K562 (cell line): ENCODE data around the gene CDAN1. TPM values are rescaled to one million over a fixed set of nuclear protein-coding genes. Genes with fewer than 3 reads are reported as not detected.

Experiments
- ATAC-seq: fragments of 200-7000 bp; cut with Tn5 transposase; 3 replicates; pipeline ENCODE4 v1.9.1; 2020; ENCODE audit warnings: moderate library complexity
- BruUV-seq: library from RNA; stranded (reverse); fragments of 400-500 nt; replicated peaks from 2 replicates; lab custom pipeline; 2021; lab: Mats Ljungman, UMichigan
- CTCF ChIA-PET: fragments of 300-600 bp; formaldehyde crosslinking; extraction: SDS; loops from one replicate; lab custom pipeline; 2021; ENCODE audit warnings: low intra/inter-chr PET ratio; lab: Yijun Ruan, JAX
- POLR2A ChIA-PET: fragments of 300-600, 350-650 bp; sonication (Branson Sonifier 250); formaldehyde crosslinking; extraction: SDS; loops from one replicate; lab custom pipeline; 2021; ENCODE audit warnings: antibody characterized with exemption, inconsistent platforms; lab: Yijun Ruan, JAX
- DNase-seq, 4 experiments: peaks; one replicate each; pipeline versions ENCODE4 v3.0.0 to v3.0.0-alpha.2; 2011 to 2018; ENCODE audit warnings: low spot score in 3 of 4, mixed read lengths in 3 of 4; ENCODE audit errors: extremely low read depth in 1 of 4
- FAIRE-seq: peaks from 2 replicates; lab custom pipeline; 2011; peaks lifted over from hg19 to GRCh38; lab: Jason Lieb, UNC
- H2AFZ ChIP-seq: 2 replicates; pipeline ENCODE4 v1.6.0; 2011; ENCODE audit warnings: low read depth, low read length, control low read depth, inconsistent platforms
- H3K27ac ChIP-seq: fragments of 200-600 bp; 3 replicates; pipeline ENCODE4 v1.8.0; 2011; ENCODE audit warnings: low read depth, mild to moderate bottlenecking, control low read depth, inconsistent platforms, low read length, moderate library complexity, mixed read lengths; ENCODE audit errors: extremely low read depth
- H3K27me3 ChIP-seq, 2 experiments: fragments of 300-600 bp in 1 of 2; 2 replicates in 1 of 2; 3 replicates in 1 of 2; pipeline versions ENCODE4 v1.6.0 to v1.8.0; 2011; ENCODE audit warnings: inconsistent platforms in 2 of 2, low read length in 2 of 2, mild to moderate bottlenecking in 1 of 2, mixed read lengths in 1 of 2, moderate library complexity in 1 of 2; ENCODE audit not compliant: control insufficient read depth in 2 of 2, insufficient read depth in 2 of 2
- H3K36me3 ChIP-seq: fragments of 300-600 bp; 3 replicates; pipeline ENCODE4 v1.8.0; 2011; ENCODE audit warnings: mild to moderate bottlenecking, low read length, inconsistent platforms; ENCODE audit not compliant: control insufficient read depth, insufficient read depth
- H3K4me1 ChIP-seq, 2 experiments: fragments of 200-600 bp in 1 of 2; replicated peaks in 1 of 2; 2 replicates in 1 of 2; 3 replicates in 1 of 2; pipeline versions ENCODE4 v1.5.1 to v1.8.0; 2011; ENCODE audit warnings: inconsistent platforms in 2 of 2, low read length in 2 of 2, mild to moderate bottlenecking in 1 of 2, mixed read lengths in 1 of 2, moderate library complexity in 1 of 2; ENCODE audit not compliant: control insufficient read depth in 2 of 2, insufficient read depth in 2 of 2
- H3K4me2 ChIP-seq: 2 replicates; pipeline ENCODE4 v1.6.1; 2011; ENCODE audit warnings: low read length, control low read depth, inconsistent platforms, mixed read lengths; ENCODE audit not compliant: insufficient read depth
- H3K4me3 ChIP-seq: fragments of 200-600 bp; sonication (generic), shearing (Covaris generic); 2 replicates; pipeline ENCODE4 v1.5.1; 2016; ENCODE audit warnings: control low read depth, inconsistent platforms
- H3K79me2 ChIP-seq: fragments of 200-600 bp; 3 replicates; pipeline ENCODE4 v1.8.0; 2011; ENCODE audit warnings: low read length, inconsistent platforms; ENCODE audit not compliant: control insufficient read depth, insufficient read depth
- H3K9ac ChIP-seq, 2 experiments: 2 replicates each; pipeline versions ENCODE4 v1.6.0 to v1.6.1; 2011; ENCODE audit warnings: low read depth in 2 of 2, low read length in 2 of 2, control low read depth in 1 of 2, inconsistent platforms in 1 of 2, mild to moderate bottlenecking in 1 of 2, mixed read lengths in 1 of 2; ENCODE audit not compliant: insufficient read depth in 1 of 2
- H3K9me1 ChIP-seq: one replicate; pipeline ENCODE4 v1.6.0; 2011; ENCODE audit warnings: inconsistent platforms, mild to moderate bottlenecking, low read length, moderate library complexity; ENCODE audit not compliant: control insufficient read depth, insufficient read depth
- H3K9me3 ChIP-seq: replicated peaks from 2 replicates; pipeline ENCODE4 v1.5.1; 2011; ENCODE audit warnings: low read depth, low read length, inconsistent platforms; ENCODE audit not compliant: control insufficient read depth, insufficient read depth
- H4K20me1 ChIP-seq: replicated peaks from 2 replicates; pipeline ENCODE4 v1.6.1; 2011; ENCODE audit warnings: low read length, inconsistent platforms, mixed read lengths; ENCODE audit not compliant: control insufficient read depth, insufficient read depth
- CAMTA2 ChIP-seq: fragments of 250-450 bp; sonication (Bioruptor Pico); conservative IDR thresholded peaks from 2 replicates; pipeline ENCODE4 v1.5.1; 2022
- CBX2 ChIP-seq: fragments of 200-600 bp; sonication (generic); IDR thresholded peaks from one replicate; pipeline ENCODE4 v1.6.1; 2012; ENCODE audit warnings: mild to moderate bottlenecking, low read length, inconsistent platforms; ENCODE audit not compliant: insufficient read depth, poor library complexity, severe bottlenecking
- CREB1 ChIP-seq, 2 experiments: sonication (generic) in 1 of 2; formaldehyde crosslinking in 1 of 2; IDR thresholded peaks; 2 replicates each; pipeline versions ENCODE4 v1.6.1 to v1.8.0; 2012 to 2022; ENCODE audit warnings: inconsistent platforms in 1 of 2, mild to moderate bottlenecking in 1 of 2, missing genetic modification reagents in 1 of 2, moderate library complexity in 1 of 2
- E2F3 ChIP-seq: fragments of 250-450 bp; sonication (Bioruptor Pico); IDR thresholded peaks from 2 replicates; pipeline ENCODE4 v1.4.0; 2020; ENCODE audit warnings: mild to moderate bottlenecking
- EGR1 ChIP-seq: fragments of 450-650 bp; conservative IDR thresholded peaks from 2 replicates; pipeline ENCODE4 v1.6.1; 2017; ENCODE audit warnings: mild to moderate bottlenecking
- HIVEP1 ChIP-seq: fragments of 250-450 bp; sonication (Bioruptor Pico); IDR thresholded peaks from 2 replicates; pipeline ENCODE4 v1.4.0; 2020; ENCODE audit warnings: mild to moderate bottlenecking
- ILF3 ChIP-seq: fragments of 450-650 bp; IDR thresholded peaks from 2 replicates; pipeline ENCODE4 v1.6.1; 2018; ENCODE audit warnings: antibody characterized with exemption, mild to moderate bottlenecking, moderate library complexity, borderline replicate concordance
- KLF16 ChIP-seq: IDR thresholded peaks from 2 replicates; pipeline ENCODE4 v1.6.1; 2016; ENCODE audit warnings: antibody characterized with exemption
- KLF6 ChIP-seq: fragments of 250-450 bp; sonication (Bioruptor Pico); IDR thresholded peaks from 2 replicates; pipeline ENCODE4 v1.4.0; 2020; ENCODE audit warnings: mild to moderate bottlenecking, moderate library complexity, borderline replicate concordance
- MYBL2 ChIP-seq, 2 experiments: fragments of 450-650 bp in 1 of 2; sonication (generic) in 1 of 2; formaldehyde crosslinking in 1 of 2; IDR thresholded peaks; 2 replicates each; pipeline versions ENCODE4 v1.6.1 to v1.8.1; 2017 to 2022; ENCODE audit warnings: borderline replicate concordance in 1 of 2, inconsistent platforms in 1 of 2, low read depth in 1 of 2, mild to moderate bottlenecking in 1 of 2, missing genetic modification reagents in 1 of 2, moderate library complexity in 1 of 2
- NCOA1 ChIP-seq: fragments of 450-650 bp; IDR thresholded peaks from 2 replicates; pipeline ENCODE4 v1.6.1; 2016; ENCODE audit warnings: low read depth
- SMARCC2 ChIP-seq: fragments of 450-650 bp; IDR thresholded peaks from 2 replicates; pipeline ENCODE4 v1.6.1; 2017; ENCODE audit warnings: antibody characterized with exemption, moderate library complexity, mild to moderate bottlenecking, low read depth
- SREBF2 ChIP-seq: sonication (generic); formaldehyde crosslinking; IDR thresholded peaks from 2 replicates; pipeline ENCODE4 v1.4.0; 2020; ENCODE audit warnings: mild to moderate bottlenecking, missing genetic modification reagents
- TOE1 ChIP-seq, 2 experiments: fragments of 450-650 bp in 1 of 2; sonication (generic) in 1 of 2; formaldehyde crosslinking in 1 of 2; IDR thresholded peaks; 2 replicates each; pipeline versions ENCODE4 v1.7.1 to v1.8.0; 2016 to 2022; ENCODE audit warnings: borderline replicate concordance in 2 of 2, mild to moderate bottlenecking in 2 of 2, antibody characterized with exemption in 1 of 2, inconsistent platforms in 1 of 2, low read depth in 1 of 2, missing genetic modification reagents in 1 of 2, moderate library complexity in 1 of 2
- XRCC3 ChIP-seq: fragments of 450-650 bp; IDR thresholded peaks from 2 replicates; pipeline ENCODE4 v1.6.1; 2017; ENCODE audit warnings: mild to moderate bottlenecking, moderate library complexity
- ZNF121 ChIP-seq: sonication (generic); formaldehyde crosslinking; conservative IDR thresholded peaks from 2 replicates; pipeline ENCODE4 v1.8.0; 2022; ENCODE audit warnings: missing genetic modification reagents
- ZNF217 ChIP-seq: sonication (generic); formaldehyde crosslinking; IDR thresholded peaks from 2 replicates; pipeline ENCODE4 v1.8.0; 2022; ENCODE audit warnings: mild to moderate bottlenecking, missing genetic modification reagents
- ZNF431 ChIP-seq: sonication (generic); formaldehyde crosslinking; IDR thresholded peaks from 2 replicates; pipeline ENCODE4 v1.8.0; 2022; ENCODE audit warnings: mild to moderate bottlenecking, missing genetic modification reagents
- WGBS: fragments of 100-300 bp; shearing (Covaris generic); methylation state at CpG from one replicate; pipeline ENCODE4 v1.1.6; 2016; ENCODE audit warnings: low coverage, mixed read lengths; ENCODE audit not compliant: insufficient coverage; ENCODE audit errors: missing lambda C conversion rate; 5-methylcytosine and 5-hydroxymethylcytosine counted together
- in situ Hi-C: fragments of 300-500 bp; cut with MboI; formaldehyde crosslinking; loops from 4 replicates; pipeline ENCODE4 v1.15.0; 2018; ENCODE audit warnings: inconsistent platforms, mixed read lengths
- intact Hi-C: fragments of 100-400 bp; cut with micrococcal nuclease; formaldehyde crosslinking; loops from 2 replicates; pipeline ENCODE4 v1.14.2; 2022
- polyA plus RNA-seq, 8 experiments: library from polyadenylated mRNA; depleted of rRNA in 4 of 8; stranded (reverse) in 5 of 8; unstranded in 3 of 8; fragments of >200 nt; fragmentation: Nextera tagmentation in 2 of 8; fragmentation: Illumina TruSeq in 1 of 8; extraction: Ambion mirVana in 2 of 8; extraction: Trizol in 1 of 8; gene quantifications; 2 replicates each; pipeline versions ENCODE4 v1.2.1 to v1.2.3, GENCODE V29; 2011 to 2014; ENCODE audit warnings: inconsistent platforms in 1 of 8, missing spikeins in 1 of 8
- total RNA-seq, 7 experiments: library from RNA; depleted of rRNA in 6 of 7; stranded (reverse); fragments of >200 nt in 6 of 7; fragmentation: Illumina TruSeq in 2 of 7; extraction: Trizol in 2 of 7; gene quantifications; 2 replicates each; pipeline versions ENCODE4 v1.2.1 to v1.2.3, GENCODE V29; 2011 to 2021; ENCODE audit warnings: low replicate concordance in 1 of 7
- TF ChIP-seq, protein P1 (sequence below): sonication (generic); formaldehyde crosslinking; IDR thresholded peaks from 2 replicates; pipeline ENCODE4 v1.8.0; 2023; ENCODE audit warnings: mild to moderate bottlenecking, missing genetic modification reagents

Gene CDAN1
- total and polyA plus RNA-seq, 9 of the 15 experiments (the other 6 are each of a cell fraction or from before 2014, with no cell fraction given): 1.6 to 34.4 (median 13.8) TPM

DNA sequence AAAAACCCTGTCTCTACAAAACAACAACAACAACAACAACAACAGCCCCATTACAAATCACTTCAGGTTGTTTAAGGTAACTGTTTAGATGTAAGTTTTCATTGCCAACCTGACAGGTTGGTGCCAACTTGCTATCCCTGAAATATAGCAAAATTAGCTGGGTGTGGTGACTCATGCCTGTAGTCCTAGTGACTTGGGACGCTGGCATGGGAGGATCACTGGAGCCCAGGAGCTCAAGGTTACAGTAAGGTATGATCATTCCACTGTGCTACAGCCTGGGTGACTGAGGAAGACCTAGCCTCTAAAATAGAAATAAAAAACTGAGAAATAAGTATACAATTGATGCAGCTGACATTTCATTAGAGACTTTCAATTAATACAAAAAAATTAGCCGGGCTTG lies 36.0 kb upstream of the CDAN1 start:
- H4K20me1 ChIP-seq: no peaks in the 10 kb centered on the region
- in situ Hi-C loops: no loop called here
- POLR2A ChIA-PET: interaction anchor here (0.7 kb wide), 1 partner anchor 209 kb away, joined by 3 read pairs; no protein-coding TSS in a partner anchor

More for the DNA sequence above, 36.0 kb upstream of the CDAN1 start:
- TF ChIP-seq SREBF2 (CRISPR knock-in tag): no peak
- no peak for TF ChIP-seq CREB1 (IDR thresholded peaks at IDR 0.05)
- TF ChIP-seq CREB1 (CRISPR knock-in tag; IDR thresholded peaks at IDR 0.05): no peak
- TF ChIP-seq MYBL2 (IDR thresholded peaks at IDR 0.05; ENCODE audit: low read depth): no peak
- no peak for TF ChIP-seq MYBL2 (CRISPR knock-in tag; IDR thresholded peaks at IDR 0.05; ENCODE audit: borderline replicate concordance)
- no peak for TF ChIP-seq XRCC3
- TF ChIP-seq ILF3: no peak
- TF ChIP-seq KLF16: no peak
- TF ChIP-seq EGR1: no peak
- no peak for TF ChIP-seq KLF6 (CRISPR knock-in tag)
- no peak for TF ChIP-seq HIVEP1 (CRISPR knock-in tag)
- no peak for TF ChIP-seq ZNF431 (CRISPR knock-in tag)
- no peak for TF ChIP-seq SMARCC2
- no peak for TF ChIP-seq TOE1 (IDR thresholded peaks at IDR 0.05; ENCODE audit: borderline replicate concordance)
- TF ChIP-seq TOE1 (CRISPR knock-in tag; IDR thresholded peaks at IDR 0.05; ENCODE audit: borderline replicate concordance, low read depth): no peak
- no peak for TF ChIP-seq CBX2
- TF ChIP-seq, protein P1, sequence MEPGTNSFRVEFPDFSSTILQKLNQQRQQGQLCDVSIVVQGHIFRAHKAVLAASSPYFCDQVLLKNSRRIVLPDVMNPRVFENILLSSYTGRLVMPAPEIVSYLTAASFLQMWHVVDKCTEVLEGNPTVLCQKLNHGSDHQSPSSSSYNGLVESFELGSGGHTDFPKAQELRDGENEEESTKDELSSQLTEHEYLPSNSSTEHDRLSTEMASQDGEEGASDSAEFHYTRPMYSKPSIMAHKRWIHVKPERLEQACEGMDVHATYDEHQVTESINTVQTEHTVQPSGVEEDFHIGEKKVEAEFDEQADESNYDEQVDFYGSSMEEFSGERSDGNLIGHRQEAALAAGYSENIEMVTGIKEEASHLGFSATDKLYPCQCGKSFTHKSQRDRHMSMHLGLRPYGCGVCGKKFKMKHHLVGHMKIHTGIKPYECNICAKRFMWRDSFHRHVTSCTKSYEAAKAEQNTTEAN (CRISPR knock-in tag): no peak
- TF ChIP-seq E2F3: no peak
- no peak for TF ChIP-seq NCOA1
- TF ChIP-seq ZNF121 (CRISPR knock-in tag): no peak
- no peak for TF ChIP-seq ZNF217 (CRISPR knock-in tag)
- TF ChIP-seq CAMTA2 (CRISPR knock-in tag): no peak
- no TSS peak for BruUV-seq
- H2AFZ ChIP-seq: no peak overlapping the region
- FAIRE-seq (no peak), ATAC-seq (no peak), DNase-seq (no peak)
- H3K36me3 ChIP-seq: peaks cover 8% of the 10 kb centered on the region; the same call in 2 of the 3 replicates
- H3K27me3 ChIP-seq: no peaks in the 10 kb centered on the region
- H3K4me3 ChIP-seq: no peak overlapping the region
- H3K27ac ChIP-seq: no peak overlapping the region
- no peaks in the 10 kb centered on the region for H3K79me2 ChIP-seq
- no peaks in the 10 kb centered on the region for H3K9me3 ChIP-seq
- no peaks in the 10 kb centered on the region for H3K9me1 ChIP-seq
- 12% methylated on average over 2 of the region's 2 CpGs for WGBS
- no peaks in the 10 kb centered on the region for H3K4me1 ChIP-seq
- no peak overlapping the region for H3K9ac ChIP-seq
- CTCF ChIA-PET: no interaction called here
- H3K4me2 ChIP-seq: no peak overlapping the region
- intact Hi-C loops: no loop called here
